GM12878 (cell line): ENCODE data around the gene PI4KA.

Source experiments
- BACH1 ChIP-seq: fragments of 450-650 bp; IDR thresholded peaks from 2 replicates; pipeline ENCODE4 v1.6.1; 2017; ENCODE audit warnings: mild to moderate bottlenecking, borderline replicate concordance
- EP300 ChIP-seq, 2 experiments: fragments of 150-350 bp in 1 of 2; IDR thresholded peaks; 2 replicates each; pipeline ENCODE4 v1.6.1; 2011 to 2012; ENCODE audit warnings: low read depth in 2 of 2, low read length in 2 of 2, borderline replicate concordance in 1 of 2, improper control_type of control experiment in 1 of 2, inconsistent platforms in 1 of 2; ENCODE audit not compliant: control insufficient read depth in 1 of 2
- EZH2 ChIP-seq: IDR thresholded peaks from 2 replicates; pipeline ENCODE4 v1.6.1; 2012; ENCODE audit warnings: low read depth, mild to moderate bottlenecking, control low read depth, inconsistent platforms, low read length, borderline replicate concordance; ENCODE audit not compliant: control insufficient read depth
- NR2C1 ChIP-seq: fragments of 450-650 bp; IDR thresholded peaks from 2 replicates; pipeline ENCODE4 v1.6.1; 2017; ENCODE audit warnings: antibody characterized with exemption, mild to moderate bottlenecking, moderate library complexity
- POLR2A ChIP-seq: IDR thresholded peaks from 2 replicates; pipeline ENCODE4 v1.6.1; 2011; ENCODE audit warnings: low read depth, mild to moderate bottlenecking, low read length
- POLR2AphosphoS5 ChIP-seq: IDR thresholded peaks from 2 replicates; pipeline ENCODE4 v1.6.1; 2011; ENCODE audit warnings: mild to moderate bottlenecking, low read length, inconsistent platforms
- RBBP5 ChIP-seq: fragments of 200-600 bp; sonication (generic); conservative IDR thresholded peaks from 2 replicates; pipeline ENCODE4 v1.6.1; 2016
- YY1 ChIP-seq: IDR thresholded peaks from 2 replicates; pipeline ENCODE4 v1.6.1; 2011; ENCODE audit warnings: low read depth, mild to moderate bottlenecking, low read length
- TF ChIP-seq, protein P1 (sequence below): IDR thresholded peaks from 2 replicates; pipeline ENCODE4 v1.6.1; 2011; ENCODE audit warnings: low read depth, low read length, improper control_type of control experiment, borderline replicate concordance

DNA sequence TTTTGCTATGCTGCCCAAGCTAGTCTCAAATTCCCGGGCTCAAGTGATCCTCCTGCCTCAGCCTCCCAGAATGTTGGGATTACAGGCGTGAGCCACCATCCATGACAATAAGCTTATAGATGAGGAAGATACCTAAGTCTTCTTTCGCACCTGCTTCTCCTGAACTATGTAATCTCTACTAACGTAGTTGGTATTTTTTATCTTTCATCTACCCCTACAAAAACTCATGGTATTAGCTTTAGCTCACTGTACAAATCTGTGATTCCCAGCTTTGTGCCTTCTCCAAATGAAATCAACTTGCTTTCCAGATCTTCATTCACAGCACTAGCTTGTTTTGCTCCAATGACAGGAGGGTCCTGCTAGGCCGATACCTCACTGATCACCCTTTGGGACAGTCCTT lies 36.4 kb downstream of the PI4KA start:
- TF ChIP-seq EP300 (IDR thresholded peaks at IDR 0.05; ENCODE audit: borderline replicate concordance in 1 of 2, control insufficient read depth in 1 of 2, low read depth in 2 of 2, low read length in 2 of 2) (no peak), BACH1 (no peak), YY1 (no peak), POLR2AphosphoS5 (no peak), EZH2 (no peak), POLR2A (no peak), RBBP5 (no peak), NR2C1 (no peak)
- TF ChIP-seq, protein P1, sequence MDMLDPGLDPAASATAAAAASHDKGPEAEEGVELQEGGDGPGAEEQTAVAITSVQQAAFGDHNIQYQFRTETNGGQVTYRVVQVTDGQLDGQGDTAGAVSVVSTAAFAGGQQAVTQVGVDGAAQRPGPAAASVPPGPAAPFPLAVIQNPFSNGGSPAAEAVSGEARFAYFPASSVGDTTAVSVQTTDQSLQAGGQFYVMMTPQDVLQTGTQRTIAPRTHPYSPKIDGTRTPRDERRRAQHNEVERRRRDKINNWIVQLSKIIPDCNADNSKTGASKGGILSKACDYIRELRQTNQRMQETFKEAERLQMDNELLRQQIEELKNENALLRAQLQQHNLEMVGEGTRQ, result no peak
